ENCODE measurements around the gene AHRR. TPM values are rescaled to one million over a fixed set of nuclear protein-coding genes. Genes with fewer than 3 reads are reported as not detected.

AHRR gene
- total RNA-seq, 1 experiment from 2014 or later: 3.2 TPM

- POLR2A ChIA-PET: interaction anchor here (0.9 to 1.0 kb wide), 2 partner anchors 9 to 28 kb away, joined by 3 to 4 read pairs; no protein-coding TSS in a partner anchor
- Mint-ChIP-seq H3K4me3 (ENCODE audit: unreplicated experiment) (no peak overlapping the region), H3K27ac (ENCODE audit: low read depth, unreplicated experiment) (no peak overlapping the region), H3K9me3 (ENCODE audit: unreplicated experiment) (no peaks in the 10 kb centered on the region), H3K4me1 (ENCODE audit: insufficient read depth, unreplicated experiment) (no peaks in the 10 kb centered on the region), H3K27me3 (ENCODE audit: insufficient read depth, unreplicated experiment) (no peaks in the 10 kb centered on the region), H3K36me3 (ENCODE audit: insufficient read depth, unreplicated experiment) (no peaks in the 10 kb centered on the region)
- no peak for DNase-seq (ENCODE audit: unreplicated experiment)
- TF ChIP-seq CTCF (IDR thresholded peaks at IDR 0.05; ENCODE audit: unreplicated experiment): no peak
- no TSS peak for BruUV-seq (replicated peaks)
- CTCF ChIA-PET: interaction anchor here (0.6 to 1.1 kb wide), 2 partner anchors 70 to 111 kb away, joined by 4 read pairs; no protein-coding TSS in a partner anchor
- intact Hi-C loops (cut with micrococcal nuclease): no loop called here
Measured at GRCh38 chr5:334903-335739, 13.6 kb downstream of the AHRR start.

DNA sequence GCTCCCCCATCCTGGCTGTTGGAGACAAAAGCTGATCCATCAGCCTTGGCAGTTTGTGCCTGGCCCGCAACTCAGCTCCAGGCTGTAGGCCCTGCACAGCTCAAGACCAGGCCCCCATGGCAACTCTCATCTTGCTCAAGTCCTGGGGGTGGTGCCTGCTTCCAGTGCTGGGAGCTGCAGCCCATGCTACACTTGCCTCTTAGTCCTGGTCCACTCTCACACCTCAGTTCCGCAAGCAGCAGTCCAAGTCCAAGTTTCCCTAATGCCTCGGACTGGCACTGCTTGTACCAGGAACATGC, 14.2 kb downstream of the AHRR start:
- ChIA-PET POLR2A (interaction anchor here (0.9 kb wide), 1 partner anchor 10 kb away, joined by 3 read pairs; no protein-coding TSS in a partner anchor), CTCF (interaction anchor here (1.1 kb wide), 1 partner anchor 111 kb away, joined by 4 read pairs; no protein-coding TSS in a partner anchor)
- no peak for DNase-seq (ENCODE audit: unreplicated experiment)
- Mint-ChIP-seq H3K27ac (ENCODE audit: low read depth, unreplicated experiment) (no peak overlapping the region), H3K36me3 (ENCODE audit: insufficient read depth, unreplicated experiment) (no peaks in the 10 kb centered on the region), H3K27me3 (ENCODE audit: insufficient read depth, unreplicated experiment) (no peaks in the 10 kb centered on the region), H3K4me3 (ENCODE audit: unreplicated experiment) (no peak overlapping the region), H3K9me3 (ENCODE audit: unreplicated experiment) (no peaks in the 10 kb centered on the region), H3K4me1 (ENCODE audit: insufficient read depth, unreplicated experiment) (no peaks in the 10 kb centered on the region)
- TF ChIP-seq CTCF (IDR thresholded peaks at IDR 0.05; ENCODE audit: unreplicated experiment): no peak
- BruUV-seq (replicated peaks): no TSS peak
- intact Hi-C loops (cut with micrococcal nuclease): no loop called here

GRCh38 chr5:337563-338130, 16.1 kb downstream of the AHRR start:
- Mint-ChIP-seq H3K9me3 (ENCODE audit: unreplicated experiment) (no peaks in the 10 kb centered on the region), H3K27me3 (ENCODE audit: insufficient read depth, unreplicated experiment) (no peaks in the 10 kb centered on the region), H3K4me1 (ENCODE audit: insufficient read depth, unreplicated experiment) (no peaks in the 10 kb centered on the region), H3K4me3 (ENCODE audit: unreplicated experiment) (no peak overlapping the region), H3K27ac (ENCODE audit: low read depth, unreplicated experiment) (no peak overlapping the region), H3K36me3 (ENCODE audit: insufficient read depth, unreplicated experiment) (no peaks in the 10 kb centered on the region)
- peak; percentile 48 for DNase-seq (ENCODE audit: unreplicated experiment)
- no TSS peak for BruUV-seq (replicated peaks)
- ChIA-PET CTCF (interaction anchor here (0.5 to 1.7 kb wide), 7 partner anchors 11 to 109 kb away, joined by 3 to 6 read pairs (median 3); no protein-coding TSS in a partner anchor), POLR2A (no interaction called here)
- intact Hi-C loops (cut with micrococcal nuclease): no loop called here
- peak; percentile 42 for TF ChIP-seq CTCF (IDR thresholded peaks at IDR 0.05; ENCODE audit: unreplicated experiment)
